ENCODE data around the gene PLCH2. TPM values are rescaled to one million over a fixed set of nuclear protein-coding genes. Genes with fewer than 3 reads are reported as not detected.

Gene PLCH2
- total and polyA plus RNA-seq, 2 of the 13 experiments (the other 11 are each of a cell fraction or from before 2014, with no cell fraction given), result 0.15 to 0.67 TPM

DNA sequence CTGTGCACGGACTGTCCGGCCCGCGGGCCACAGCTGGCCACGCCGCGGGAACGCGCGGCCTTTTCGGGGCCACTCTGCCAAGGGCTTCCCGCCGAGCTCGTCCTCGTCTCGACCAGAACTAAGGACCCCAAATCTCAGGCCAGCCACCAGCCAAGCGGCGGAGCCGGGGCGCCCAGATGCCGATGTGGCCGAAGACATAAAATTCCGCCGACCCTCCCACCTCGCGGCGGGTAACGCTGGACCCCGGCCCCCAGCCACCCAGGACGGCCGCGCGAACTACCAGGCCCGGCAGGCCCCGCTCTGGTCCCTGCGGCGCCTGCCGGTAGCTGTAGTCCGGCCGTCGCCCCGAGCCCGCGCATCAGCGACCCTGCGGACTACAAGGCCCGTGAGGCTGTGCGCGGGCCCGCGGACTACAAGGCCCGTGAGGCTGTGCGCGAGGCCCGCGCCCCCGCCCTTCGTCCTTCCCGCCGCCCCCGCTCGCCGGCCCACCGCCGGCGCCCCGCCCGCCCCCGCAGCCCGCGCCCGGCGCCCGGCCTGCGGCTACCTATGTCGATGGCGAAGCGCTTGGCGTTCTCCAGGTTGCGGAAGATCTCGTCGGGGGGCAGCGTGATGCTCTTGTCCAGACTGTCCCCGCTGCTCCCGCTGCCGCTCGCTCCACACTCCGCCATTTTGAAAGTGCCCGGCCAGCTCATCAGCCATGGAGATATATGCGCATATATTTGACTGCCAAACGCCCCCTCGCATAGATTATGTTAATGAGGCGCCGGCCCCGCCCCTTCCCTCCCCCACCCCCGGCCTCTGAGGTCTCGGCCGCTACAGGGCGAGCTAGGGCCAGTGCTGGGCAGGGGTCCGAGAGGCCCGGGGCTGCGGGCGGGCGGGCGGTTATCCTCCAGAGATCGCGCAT lies 50.1 kb downstream of the PLCH2 start, which contains the start of gene PANK4 (continued):
- TF ChIP-seq SNRNP70 (IDR thresholded peaks at IDR 0.05; ENCODE audit: low read depth, low read length) (no peak), ARHGAP35 (CRISPR knock-in tag; IDR thresholded peaks at IDR 0.05; ENCODE audit: borderline replicate concordance) (no peak), NFE2L2 (IDR thresholded peaks at IDR 0.05; ENCODE audit: low read length) (no peak), NONO (IDR thresholded peaks at IDR 0.05) (no peak), NONO (CRISPR knock-in tag; conservative IDR thresholded peaks at IDR 0.05) (no peak), ZNF607 (CRISPR knock-in tag; IDR thresholded peaks at IDR 0.05; ENCODE audit: borderline replicate concordance) (0 out of 2 replicates have a peak, but pooled peaks have one; percentile 35), MIER2 (CRISPR knock-in tag; IDR thresholded peaks at IDR 0.05) (no peak), ELF3 (CRISPR knock-in tag; IDR thresholded peaks at IDR 0.05) (peak; percentile 5; the same call in 1 of the 2 replicates), STAG1 (CRISPR knock-in tag; IDR thresholded peaks at IDR 0.05) (no peak), ZNF598 (CRISPR knock-in tag; IDR thresholded peaks at IDR 0.05; ENCODE audit: borderline replicate concordance) (no peak), RXRB (CRISPR knock-in tag; IDR thresholded peaks at IDR 0.05; ENCODE audit: borderline replicate concordance) (no peak), MIER3 (CRISPR knock-in tag; IDR thresholded peaks at IDR 0.05; ENCODE audit: borderline replicate concordance) (no peak), ZNF788 (CRISPR knock-in tag; IDR thresholded peaks at IDR 0.05; ENCODE audit: borderline replicate concordance) (no peak), ZNF672 (CRISPR knock-in tag; IDR thresholded peaks at IDR 0.05) (no peak), ONECUT2 (CRISPR knock-in tag; IDR thresholded peaks at IDR 0.05) (no peak), ZNF160 (CRISPR knock-in tag; IDR thresholded peaks at IDR 0.05) (no peak)
- TF ChIP-seq, protein P1, sequence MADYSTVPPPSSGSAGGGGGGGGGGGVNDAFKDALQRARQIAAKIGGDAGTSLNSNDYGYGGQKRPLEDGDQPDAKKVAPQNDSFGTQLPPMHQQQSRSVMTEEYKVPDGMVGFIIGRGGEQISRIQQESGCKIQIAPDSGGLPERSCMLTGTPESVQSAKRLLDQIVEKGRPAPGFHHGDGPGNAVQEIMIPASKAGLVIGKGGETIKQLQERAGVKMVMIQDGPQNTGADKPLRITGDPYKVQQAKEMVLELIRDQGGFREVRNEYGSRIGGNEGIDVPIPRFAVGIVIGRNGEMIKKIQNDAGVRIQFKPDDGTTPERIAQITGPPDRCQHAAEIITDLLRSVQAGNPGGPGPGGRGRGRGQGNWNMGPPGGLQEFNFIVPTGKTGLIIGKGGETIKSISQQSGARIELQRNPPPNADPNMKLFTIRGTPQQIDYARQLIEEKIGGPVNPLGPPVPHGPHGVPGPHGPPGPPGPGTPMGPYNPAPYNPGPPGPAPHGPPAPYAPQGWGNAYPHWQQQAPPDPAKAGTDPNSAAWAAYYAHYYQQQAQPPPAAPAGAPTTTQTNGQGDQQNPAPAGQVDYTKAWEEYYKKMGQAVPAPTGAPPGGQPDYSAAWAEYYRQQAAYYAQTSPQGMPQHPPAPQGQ (CRISPR knock-in tag; IDR thresholded peaks at IDR 0.05; ENCODE audit: borderline replicate concordance), result no peak
- TF ChIP-seq, protein P2, sequence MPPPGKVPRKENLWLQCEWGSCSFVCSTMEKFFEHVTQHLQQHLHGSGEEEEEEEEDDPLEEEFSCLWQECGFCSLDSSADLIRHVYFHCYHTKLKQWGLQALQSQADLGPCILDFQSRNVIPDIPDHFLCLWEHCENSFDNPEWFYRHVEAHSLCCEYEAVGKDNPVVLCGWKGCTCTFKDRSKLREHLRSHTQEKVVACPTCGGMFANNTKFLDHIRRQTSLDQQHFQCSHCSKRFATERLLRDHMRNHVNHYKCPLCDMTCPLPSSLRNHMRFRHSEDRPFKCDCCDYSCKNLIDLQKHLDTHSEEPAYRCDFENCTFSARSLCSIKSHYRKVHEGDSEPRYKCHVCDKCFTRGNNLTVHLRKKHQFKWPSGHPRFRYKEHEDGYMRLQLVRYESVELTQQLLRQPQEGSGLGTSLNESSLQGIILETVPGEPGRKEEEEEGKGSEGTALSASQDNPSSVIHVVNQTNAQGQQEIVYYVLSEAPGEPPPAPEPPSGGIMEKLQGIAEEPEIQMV (CRISPR knock-in tag; IDR thresholded peaks at IDR 0.05; ENCODE audit: low read depth), result no peak
- TF ChIP-seq, protein P3, sequence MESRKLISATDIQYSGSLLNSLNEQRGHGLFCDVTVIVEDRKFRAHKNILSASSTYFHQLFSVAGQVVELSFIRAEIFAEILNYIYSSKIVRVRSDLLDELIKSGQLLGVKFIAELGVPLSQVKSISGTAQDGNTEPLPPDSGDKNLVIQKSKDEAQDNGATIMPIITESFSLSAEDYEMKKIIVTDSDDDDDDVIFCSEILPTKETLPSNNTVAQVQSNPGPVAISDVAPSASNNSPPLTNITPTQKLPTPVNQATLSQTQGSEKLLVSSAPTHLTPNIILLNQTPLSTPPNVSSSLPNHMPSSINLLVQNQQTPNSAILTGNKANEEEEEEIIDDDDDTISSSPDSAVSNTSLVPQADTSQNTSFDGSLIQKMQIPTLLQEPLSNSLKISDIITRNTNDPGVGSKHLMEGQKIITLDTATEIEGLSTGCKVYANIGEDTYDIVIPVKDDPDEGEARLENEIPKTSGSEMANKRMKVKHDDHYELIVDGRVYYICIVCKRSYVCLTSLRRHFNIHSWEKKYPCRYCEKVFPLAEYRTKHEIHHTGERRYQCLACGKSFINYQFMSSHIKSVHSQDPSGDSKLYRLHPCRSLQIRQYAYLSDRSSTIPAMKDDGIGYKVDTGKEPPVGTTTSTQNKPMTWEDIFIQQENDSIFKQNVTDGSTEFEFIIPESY (CRISPR knock-in tag; IDR thresholded peaks at IDR 0.05), result no peak
- TF ChIP-seq, protein P4, sequence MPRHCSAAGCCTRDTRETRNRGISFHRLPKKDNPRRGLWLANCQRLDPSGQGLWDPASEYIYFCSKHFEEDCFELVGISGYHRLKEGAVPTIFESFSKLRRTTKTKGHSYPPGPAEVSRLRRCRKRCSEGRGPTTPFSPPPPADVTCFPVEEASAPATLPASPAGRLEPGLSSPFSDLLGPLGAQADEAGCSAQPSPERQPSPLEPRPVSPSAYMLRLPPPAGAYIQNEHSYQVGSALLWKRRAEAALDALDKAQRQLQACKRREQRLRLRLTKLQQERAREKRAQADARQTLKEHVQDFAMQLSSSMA (CRISPR knock-in tag; IDR thresholded peaks at IDR 0.05), result no peak

All from HepG2 (cell line).